ENCODE results near the gene NT5DC3. TPM values are rescaled to one million over a fixed set of nuclear protein-coding genes. Genes with fewer than 3 reads are reported as not detected.

Gene NT5DC3
- total and polyA plus RNA-seq, 4 donors, result 1.3 to 9.0 (median 4.4) TPM

DNA sequence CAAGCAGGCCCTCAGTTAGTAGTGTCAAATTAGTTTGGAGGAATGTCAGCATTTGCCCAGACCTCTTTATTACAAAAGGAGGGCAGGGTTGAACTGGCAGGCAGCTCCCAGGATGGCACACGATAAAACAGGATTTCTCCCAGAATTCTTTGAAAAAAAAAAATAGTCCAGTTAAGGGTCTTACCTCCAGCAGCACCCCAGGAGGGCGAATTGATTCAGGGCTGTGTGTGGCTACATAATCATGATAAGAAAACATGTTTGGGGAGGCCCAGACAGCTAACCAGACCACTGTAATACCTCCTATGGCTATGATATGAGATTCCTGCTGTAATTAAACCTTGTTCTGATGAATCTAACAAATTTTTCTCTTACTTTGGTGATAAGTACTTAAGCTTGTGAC lies 38.8 kb upstream of the NT5DC3 start:
- Histone ChIP-seq H3K27me3 (ENCODE audit: control insufficient read depth in 4 of 4, insufficient read depth in 4 of 4, low read length in 3 of 4) (no peaks in the 10 kb centered on the region), H3K4me3 (ENCODE audit: low read depth in 1 of 3, low read length in 3 of 3) (no peak overlapping the region), H3K36me3 (ENCODE audit: control insufficient read depth in 4 of 4, insufficient read depth in 3 of 4, low read depth in 1 of 4, low read length in 3 of 4) (no peaks in the 10 kb centered on the region), H3K4me1 (ENCODE audit: control insufficient read depth in 4 of 4, insufficient read depth in 4 of 4, low read length in 3 of 4) (no peaks in the 10 kb centered on the region), H3K9me3 (ENCODE audit: control insufficient read depth in 4 of 4, low read length in 3 of 4) (no peaks in the 10 kb centered on the region), H3K27ac (ENCODE audit: low read depth in 1 of 2, low read length in 2 of 2) (no peak overlapping the region), H3K9ac (ENCODE audit: low read depth in 1 of 2, low read length in 2 of 2) (no peak overlapping the region)
- TF ChIP-seq, protein P1, sequence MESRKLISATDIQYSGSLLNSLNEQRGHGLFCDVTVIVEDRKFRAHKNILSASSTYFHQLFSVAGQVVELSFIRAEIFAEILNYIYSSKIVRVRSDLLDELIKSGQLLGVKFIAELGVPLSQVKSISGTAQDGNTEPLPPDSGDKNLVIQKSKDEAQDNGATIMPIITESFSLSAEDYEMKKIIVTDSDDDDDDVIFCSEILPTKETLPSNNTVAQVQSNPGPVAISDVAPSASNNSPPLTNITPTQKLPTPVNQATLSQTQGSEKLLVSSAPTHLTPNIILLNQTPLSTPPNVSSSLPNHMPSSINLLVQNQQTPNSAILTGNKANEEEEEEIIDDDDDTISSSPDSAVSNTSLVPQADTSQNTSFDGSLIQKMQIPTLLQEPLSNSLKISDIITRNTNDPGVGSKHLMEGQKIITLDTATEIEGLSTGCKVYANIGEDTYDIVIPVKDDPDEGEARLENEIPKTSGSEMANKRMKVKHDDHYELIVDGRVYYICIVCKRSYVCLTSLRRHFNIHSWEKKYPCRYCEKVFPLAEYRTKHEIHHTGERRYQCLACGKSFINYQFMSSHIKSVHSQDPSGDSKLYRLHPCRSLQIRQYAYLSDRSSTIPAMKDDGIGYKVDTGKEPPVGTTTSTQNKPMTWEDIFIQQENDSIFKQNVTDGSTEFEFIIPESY (IDR thresholded peaks at IDR 0.05), result no peak
- no peak for TF ChIP-seq ATF3 (IDR thresholded peaks at IDR 0.05)
- TF ChIP-seq JUND (IDR thresholded peaks at IDR 0.05), result no peak
- 66% methylated on average over 2 of the region's 2 CpGs for WGBS
- DNase-seq (ENCODE audit: low spot score), result no peak

GRCh38 chr12:103879048-103879692 lies 38.1 kb upstream of the NT5DC3 start:
- WGBS, result 90% methylated on average over 9 of the region's 9 CpGs
- no peaks in the 10 kb centered on the region for H3K9me3 ChIP-seq (ENCODE audit: control insufficient read depth in 4 of 4, low read length in 3 of 4)
- no peak for DNase-seq (ENCODE audit: low spot score)
- H3K36me3 ChIP-seq (ENCODE audit: control insufficient read depth in 4 of 4, insufficient read depth in 3 of 4, low read depth in 1 of 4, low read length in 3 of 4), result no peaks in the 10 kb centered on the region
- no peak overlapping the region for H3K27ac ChIP-seq (ENCODE audit: low read depth in 1 of 2, low read length in 2 of 2)
- TF ChIP-seq, protein P2, sequence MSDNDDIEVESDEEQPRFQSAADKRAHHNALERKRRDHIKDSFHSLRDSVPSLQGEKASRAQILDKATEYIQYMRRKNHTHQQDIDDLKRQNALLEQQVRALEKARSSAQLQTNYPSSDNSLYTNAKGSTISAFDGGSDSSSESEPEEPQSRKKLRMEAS (IDR thresholded peaks at IDR 0.05), result no peak
- TF ChIP-seq JUND (IDR thresholded peaks at IDR 0.05) (no peak), RAD21 (IDR thresholded peaks at IDR 0.05) (no peak), RXRA (IDR thresholded peaks at IDR 0.05) (no peak), TAF1 (conservative IDR thresholded peaks at IDR 0.05) (no peak), GABPA (IDR thresholded peaks at IDR 0.05 in 1 of 2, conservative IDR thresholded peaks at IDR 0.05 in 1 of 2) (no peak), HNF4G (IDR thresholded peaks at IDR 0.05) (no peak), ATF3 (IDR thresholded peaks at IDR 0.05) (no peak), SP1 (IDR thresholded peaks at IDR 0.05) (no peak), NR2F2 (IDR thresholded peaks at IDR 0.05) (no peak), FOXA1 (IDR thresholded peaks at IDR 0.05) (no peak)
- TF ChIP-seq, protein P1 (IDR thresholded peaks at IDR 0.05), result no peak
- TF ChIP-seq, protein P3, sequence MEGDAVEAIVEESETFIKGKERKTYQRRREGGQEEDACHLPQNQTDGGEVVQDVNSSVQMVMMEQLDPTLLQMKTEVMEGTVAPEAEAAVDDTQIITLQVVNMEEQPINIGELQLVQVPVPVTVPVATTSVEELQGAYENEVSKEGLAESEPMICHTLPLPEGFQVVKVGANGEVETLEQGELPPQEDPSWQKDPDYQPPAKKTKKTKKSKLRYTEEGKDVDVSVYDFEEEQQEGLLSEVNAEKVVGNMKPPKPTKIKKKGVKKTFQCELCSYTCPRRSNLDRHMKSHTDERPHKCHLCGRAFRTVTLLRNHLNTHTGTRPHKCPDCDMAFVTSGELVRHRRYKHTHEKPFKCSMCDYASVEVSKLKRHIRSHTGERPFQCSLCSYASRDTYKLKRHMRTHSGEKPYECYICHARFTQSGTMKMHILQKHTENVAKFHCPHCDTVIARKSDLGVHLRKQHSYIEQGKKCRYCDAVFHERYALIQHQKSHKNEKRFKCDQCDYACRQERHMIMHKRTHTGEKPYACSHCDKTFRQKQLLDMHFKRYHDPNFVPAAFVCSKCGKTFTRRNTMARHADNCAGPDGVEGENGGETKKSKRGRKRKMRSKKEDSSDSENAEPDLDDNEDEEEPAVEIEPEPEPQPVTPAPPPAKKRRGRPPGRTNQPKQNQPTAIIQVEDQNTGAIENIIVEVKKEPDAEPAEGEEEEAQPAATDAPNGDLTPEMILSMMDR (IDR thresholded peaks at IDR 0.05; ENCODE audit: low read depth, low read length, missing input control), result no peak
- no peaks in the 10 kb centered on the region for H3K4me1 ChIP-seq (ENCODE audit: control insufficient read depth in 4 of 4, insufficient read depth in 4 of 4, low read length in 3 of 4)
- no peak overlapping the region for H3K9ac ChIP-seq (ENCODE audit: low read depth in 1 of 2, low read length in 2 of 2)
- H3K4me3 ChIP-seq (ENCODE audit: low read depth in 1 of 3, low read length in 3 of 3), result no peak overlapping the region
- no peaks in the 10 kb centered on the region for H3K27me3 ChIP-seq (ENCODE audit: control insufficient read depth in 4 of 4, insufficient read depth in 4 of 4, low read length in 3 of 4)
